ENCODE results near the gene PLCXD3. TPM values are rescaled to one million over a fixed set of nuclear protein-coding genes. Genes with fewer than 3 reads are reported as not detected.
"Not testable (repeated sequence)": the region's sequence is repeated elsewhere in the genome, so short reads cannot be mapped to it uniquely, and the experiment has no call there.

PLCXD3 gene
- total RNA-seq, 1 experiment from 2014 or later, result not detected

GRCh38 chr5:41335596-41336181, 174.7 kb downstream of the PLCXD3 start:
- Mint-ChIP-seq H3K36me3 (ENCODE audit: insufficient read depth, unreplicated experiment) (no peaks in the 10 kb centered on the region), H3K27ac (ENCODE audit: low read depth, unreplicated experiment) (no peak overlapping the region), H3K27me3 (ENCODE audit: insufficient read depth, unreplicated experiment) (no peaks in the 10 kb centered on the region), H3K4me3 (ENCODE audit: unreplicated experiment) (no peak overlapping the region), H3K9me3 (ENCODE audit: unreplicated experiment) (no peaks in the 10 kb centered on the region), H3K4me1 (ENCODE audit: insufficient read depth, unreplicated experiment) (no peaks in the 10 kb centered on the region)
- POLR2A ChIA-PET, result no interaction called here
- CTCF ChIA-PET, result interaction anchor here (0.6 to 1.3 kb wide), 4 partner anchors 11 to 431 kb away, joined by 3 to 5 read pairs (median 3); no protein-coding TSS in a partner anchor
- BruUV-seq (replicated peaks), result no TSS peak
- DNase-seq (ENCODE audit: unreplicated experiment), result no peak
- TF ChIP-seq CTCF (IDR thresholded peaks at IDR 0.05; ENCODE audit: unreplicated experiment), result no peak
- intact Hi-C loops (cut with micrococcal nuclease), result no loop called here

DNA sequence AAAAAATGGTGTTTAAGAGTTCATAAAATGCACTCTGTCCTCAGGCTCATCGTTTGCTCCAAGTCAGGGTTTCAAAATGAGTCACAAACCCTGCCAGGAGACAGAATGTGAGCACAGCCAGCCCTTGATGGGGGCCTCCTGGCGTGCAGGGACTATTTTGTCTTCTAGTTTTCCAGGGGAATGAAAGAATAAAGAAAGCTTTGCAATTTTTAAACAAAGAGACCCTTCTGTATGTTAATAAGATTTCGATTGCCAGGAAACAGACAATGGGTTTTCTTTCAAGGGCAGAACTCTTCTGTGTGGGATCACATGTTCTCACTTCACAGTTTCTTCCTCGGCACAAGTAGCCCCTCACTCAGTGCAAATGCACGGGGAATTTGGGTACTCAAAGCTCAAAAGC, 175.6 kb downstream of the PLCXD3 start:
- H3K4me3 Mint-ChIP-seq (ENCODE audit: unreplicated experiment), result no peak overlapping the region
- no peak overlapping the region for H3K27ac Mint-ChIP-seq (ENCODE audit: low read depth, unreplicated experiment)
- no peaks in the 10 kb centered on the region for H3K36me3 Mint-ChIP-seq (ENCODE audit: insufficient read depth, unreplicated experiment)
- TF ChIP-seq CTCF (IDR thresholded peaks at IDR 0.05; ENCODE audit: unreplicated experiment), result no peak
- ChIA-PET POLR2A (no interaction called here), CTCF (interaction anchor here (1.3 to 1.4 kb wide), 2 partner anchors 65 to 430 kb away, joined by 3 to 5 read pairs; no protein-coding TSS in a partner anchor)
- H3K4me1 Mint-ChIP-seq (ENCODE audit: insufficient read depth, unreplicated experiment), result no peaks in the 10 kb centered on the region
- DNase-seq (ENCODE audit: unreplicated experiment), result peak; percentile 23
- H3K9me3 Mint-ChIP-seq (ENCODE audit: unreplicated experiment), result no peaks in the 10 kb centered on the region
- intact Hi-C loops (cut with micrococcal nuclease), result no loop called here
- BruUV-seq (replicated peaks), result no TSS peak
- H3K27me3 Mint-ChIP-seq (ENCODE audit: insufficient read depth, unreplicated experiment), result no peaks in the 10 kb centered on the region

DNA sequence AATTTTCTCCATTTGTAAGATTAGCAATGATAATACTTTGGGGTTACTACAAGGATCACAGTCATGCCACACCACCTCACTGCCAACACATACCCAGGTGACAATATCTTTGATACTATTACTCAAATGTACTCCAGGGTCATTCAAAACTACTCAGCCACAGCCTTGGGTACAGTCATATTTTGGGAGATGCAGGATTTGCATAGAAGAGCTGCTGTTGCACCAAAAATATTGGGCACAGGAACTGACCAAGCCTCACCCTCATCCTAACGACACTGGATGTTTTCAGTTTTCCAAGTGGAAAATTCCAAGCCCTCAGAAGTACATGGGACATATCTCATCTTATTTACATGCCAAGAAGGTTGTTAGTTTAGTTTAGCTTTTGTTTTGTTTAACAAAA, 176.2 kb downstream of the PLCXD3 start:
- intact Hi-C loops (cut with micrococcal nuclease), result no loop called here
- Mint-ChIP-seq H3K9me3 (ENCODE audit: unreplicated experiment) (no peaks in the 10 kb centered on the region), H3K4me3 (ENCODE audit: unreplicated experiment) (no peak overlapping the region), H3K27ac (ENCODE audit: low read depth, unreplicated experiment) (no peak overlapping the region), H3K4me1 (ENCODE audit: insufficient read depth, unreplicated experiment) (no peaks in the 10 kb centered on the region), H3K36me3 (ENCODE audit: insufficient read depth, unreplicated experiment) (no peaks in the 10 kb centered on the region), H3K27me3 (ENCODE audit: insufficient read depth, unreplicated experiment) (no peaks in the 10 kb centered on the region)
- DNase-seq (ENCODE audit: unreplicated experiment), result no peak
- TF ChIP-seq CTCF (IDR thresholded peaks at IDR 0.05; ENCODE audit: unreplicated experiment), result no peak
- ChIA-PET CTCF (interaction anchor here (1.4 kb wide), 1 partner anchor 64 kb away, joined by 3 read pairs; no protein-coding TSS in a partner anchor), POLR2A (no interaction called here)
- no TSS peak for BruUV-seq (replicated peaks)

GRCh38 chr5:41325074-41325473, 185.3 kb downstream of the PLCXD3 start:
- Mint-ChIP-seq H3K9me3 (ENCODE audit: unreplicated experiment) (no peaks in the 10 kb centered on the region), H3K4me1 (ENCODE audit: insufficient read depth, unreplicated experiment) (no peaks in the 10 kb centered on the region), H3K36me3 (ENCODE audit: insufficient read depth, unreplicated experiment) (no peaks in the 10 kb centered on the region), H3K27me3 (ENCODE audit: insufficient read depth, unreplicated experiment) (no peaks in the 10 kb centered on the region), H3K4me3 (ENCODE audit: unreplicated experiment) (no peak overlapping the region), H3K27ac (ENCODE audit: low read depth, unreplicated experiment) (no peak overlapping the region)
- DNase-seq (ENCODE audit: unreplicated experiment), result no peak
- POLR2A ChIA-PET, result no interaction called here
- BruUV-seq (replicated peaks), result no TSS peak
- no peak for TF ChIP-seq CTCF (IDR thresholded peaks at IDR 0.05; ENCODE audit: unreplicated experiment)
- CTCF ChIA-PET, result no interaction called here
- intact Hi-C loops (cut with micrococcal nuclease), result no loop called here

- POLR2A ChIA-PET; CTCF ChIA-PET; H3K27me3 Mint-ChIP-seq (ENCODE audit: insufficient read depth, unreplicated experiment); intact Hi-C loops (cut with micrococcal nuclease); H3K4me1 Mint-ChIP-seq (ENCODE audit: insufficient read depth, unreplicated experiment); H3K4me3 Mint-ChIP-seq (ENCODE audit: unreplicated experiment); BruUV-seq (replicated peaks); H3K9me3 Mint-ChIP-seq (ENCODE audit: unreplicated experiment); H3K27ac Mint-ChIP-seq (ENCODE audit: low read depth, unreplicated experiment); DNase-seq (ENCODE audit: unreplicated experiment); H3K36me3 Mint-ChIP-seq (ENCODE audit: insufficient read depth, unreplicated experiment): not testable (repeated sequence)
Observed at GRCh38 chr5:41322826-41323225, 187.6 kb downstream of the PLCXD3 start.

Measured in MCF 10A (cell line).